Hepatocyte (in vitro differentiated cells): ENCODE data around the gene GNB3. TPM values are rescaled to one million over a fixed set of nuclear protein-coding genes. Genes with fewer than 3 reads are reported as not detected.

ENCODE experiments used
- DNase-seq: peaks from one replicate; pipeline ENCODE4 v3.0.0-alpha.2; 2016; ENCODE audit warnings: low spot score
- H2AFZ ChIP-seq: fragments of 200-600 bp; sonication (generic); 2 replicates; pipeline ENCODE4 v1.6.0; 2016; ENCODE audit warnings: antibody characterized with exemption, mild to moderate bottlenecking
- H3K27ac ChIP-seq: fragments of 200-600 bp; sonication (generic); 2 replicates; pipeline ENCODE4 v1.5.1; 2016; ENCODE audit warnings: mild to moderate bottlenecking
- H3K27me3 ChIP-seq: fragments of 200-600 bp; sonication (generic); 2 replicates; pipeline ENCODE4 v1.6.1; 2016
- H3K36me3 ChIP-seq: fragments of 200-600 bp; sonication (generic); replicated peaks from 2 replicates; pipeline ENCODE4 v1.5.1; 2016; ENCODE audit warnings: low read depth; ENCODE audit not compliant: insufficient read depth
- H3K4me1 ChIP-seq: fragments of 200-600 bp; sonication (generic); 2 replicates; pipeline ENCODE4 v1.5.1; 2016; ENCODE audit warnings: mild to moderate bottlenecking, moderate library complexity; ENCODE audit not compliant: insufficient read depth
- H3K4me2 ChIP-seq: fragments of 200-600 bp; sonication (generic); 2 replicates; pipeline ENCODE4 v1.6.0; 2016
- H3K4me3 ChIP-seq: fragments of 200-600 bp; sonication (generic); 2 replicates; pipeline ENCODE4 v1.5.1; 2016; ENCODE audit warnings: mild to moderate bottlenecking
- H3K79me2 ChIP-seq: fragments of 200-600 bp; sonication (generic); 2 replicates; pipeline ENCODE4 v1.6.0; 2017; ENCODE audit warnings: mild to moderate bottlenecking
- H3K9me2 ChIP-seq: fragments of 200-600 bp; sonication (generic); replicated peaks from 2 replicates; pipeline ENCODE4 v1.6.0; 2017; ENCODE audit warnings: mild to moderate bottlenecking; ENCODE audit not compliant: insufficient read depth
- H3K9me3 ChIP-seq: fragments of 200-600 bp; sonication (generic); 2 replicates; pipeline ENCODE4 v1.5.1; 2016; ENCODE audit warnings: low read depth, mild to moderate bottlenecking
- H4K20me1 ChIP-seq: fragments of 200-600 bp; sonication (generic); 2 replicates; pipeline ENCODE4 v1.6.0; 2016; ENCODE audit warnings: mild to moderate bottlenecking; ENCODE audit not compliant: insufficient read depth, poor library complexity, severe bottlenecking
- CTCF ChIP-seq: fragments of 200-600 bp; sonication (generic); IDR thresholded peaks from 2 replicates; pipeline ENCODE4 v1.5.1; 2016; ENCODE audit warnings: antibody characterized with exemption, mild to moderate bottlenecking; ENCODE audit not compliant: poor library complexity
- EZH2 ChIP-seq: fragments of 200-600 bp; sonication (generic); IDR thresholded peaks from 2 replicates; pipeline ENCODE4 v1.6.1; 2016; ENCODE audit warnings: antibody characterized with exemption, mild to moderate bottlenecking, borderline replicate concordance
- EZH2phosphoT487 ChIP-seq: fragments of 200-600 bp; sonication (generic); IDR thresholded peaks from one replicate; pipeline ENCODE4 v1.6.1; 2018; ENCODE audit warnings: antibody characterized with exemption, mild to moderate bottlenecking, low read depth, moderate library complexity; ENCODE audit not compliant: unreplicated experiment, severe bottlenecking
- WGBS: methylation state at CpG from one replicate; pipeline ENCODE4 v1.1.6; 2016; ENCODE audit warnings: low lambda C conversion rate; ENCODE audit errors: missing lambda C conversion rate; 5-methylcytosine and 5-hydroxymethylcytosine counted together
- polyA plus RNA-seq: library from polyadenylated mRNA; unstranded; fragments of >200 nt; fragmentation: Nextera tagmentation; extraction: Ambion mirVana; gene quantifications from 2 replicates; pipeline ENCODE4 v1.2.1, GENCODE V29; 2016
- total RNA-seq: library from RNA; depleted of rRNA; stranded (reverse); fragments of >200 nt; gene quantifications from 2 replicates; pipeline ENCODE4 v1.2.3, GENCODE V29; 2014

Gene GNB3
- total and polyA plus RNA-seq, 2 experiments from 2014 or later: 2.6 to 10.2 TPM

- Histone ChIP-seq H2AFZ (no peak overlapping the region), H3K4me2 (no peak overlapping the region), H3K4me3 (no peak overlapping the region), H3K79me2 (no peaks in the 10 kb centered on the region), H4K20me1 (no peaks in the 10 kb centered on the region), H3K36me3 (no peaks in the 10 kb centered on the region), H3K4me1 (peaks cover 2% of the 10 kb centered on the region), H3K9me2 (no peaks in the 10 kb centered on the region), H3K27ac (no peak overlapping the region), H3K9me3 (no peaks in the 10 kb centered on the region), H3K27me3 (no peaks in the 10 kb centered on the region)
- no peak for DNase-seq
- TF ChIP-seq CTCF (no peak), EZH2 (no peak), EZH2phosphoT487 (no peak)
- over 99% methylated on average over 12 of the region's 17 CpGs for WGBS
Measured at GRCh38 chr12:6845395-6845794, 4.7 kb downstream of the GNB3 start.

- peaks cover 5% of the 10 kb centered on the region for H3K4me1 ChIP-seq
- DNase-seq: no peak
- no peak for TF ChIP-seq EZH2phosphoT487
- TF ChIP-seq EZH2: no peak
- TF ChIP-seq CTCF: no peak
- H3K4me3 ChIP-seq: no peak overlapping the region
- H3K9me3 ChIP-seq: no peaks in the 10 kb centered on the region
- H3K27me3 ChIP-seq: no peaks in the 10 kb centered on the region
- no peak overlapping the region for H3K4me2 ChIP-seq
- 89% methylated on average over 7 of the region's 7 CpGs for WGBS
- H2AFZ ChIP-seq: no peak overlapping the region
- no peaks in the 10 kb centered on the region for H4K20me1 ChIP-seq
- no peaks in the 10 kb centered on the region for H3K36me3 ChIP-seq
- no peak overlapping the region for H3K27ac ChIP-seq
- H3K9me2 ChIP-seq: no peaks in the 10 kb centered on the region
- no peaks in the 10 kb centered on the region for H3K79me2 ChIP-seq
Measured at GRCh38 chr12:6846316-6846869, 5.7 kb downstream of the GNB3 start.

- Histone ChIP-seq H2AFZ (no peak overlapping the region), H4K20me1 (no peaks in the 10 kb centered on the region), H3K36me3 (no peaks in the 10 kb centered on the region), H3K4me1 (peaks cover 5% of the 10 kb centered on the region), H3K9me3 (no peaks in the 10 kb centered on the region), H3K4me3 (no peak overlapping the region), H3K27me3 (no peaks in the 10 kb centered on the region), H3K27ac (no peak overlapping the region), H3K79me2 (no peaks in the 10 kb centered on the region), H3K9me2 (no peaks in the 10 kb centered on the region), H3K4me2 (no peak overlapping the region)
- DNase-seq: no peak
- no peak for TF ChIP-seq EZH2
- TF ChIP-seq EZH2phosphoT487: no peak
- no peak for TF ChIP-seq CTCF
- WGBS: 88% methylated on average over 2 of the region's 2 CpGs
Measured at GRCh38 chr12:6847676-6848075, 7.0 kb downstream of the GNB3 start.

- no peak overlapping the region for H3K4me2 ChIP-seq
- H3K27ac ChIP-seq: no peak overlapping the region
- H3K27me3 ChIP-seq: no peaks in the 10 kb centered on the region
- 95% methylated on average over 2 of the region's 2 CpGs for WGBS
- H3K9me3 ChIP-seq: no peaks in the 10 kb centered on the region
- DNase-seq: no peak
- no peaks in the 10 kb centered on the region for H4K20me1 ChIP-seq
- H3K4me1 ChIP-seq: peaks cover 13% of the 10 kb centered on the region
- H3K79me2 ChIP-seq: peaks cover 13% of the 10 kb centered on the region
- no peak overlapping the region for H2AFZ ChIP-seq
- H3K4me3 ChIP-seq: no peak overlapping the region
- no peak for TF ChIP-seq EZH2
- TF ChIP-seq CTCF: no peak
- TF ChIP-seq EZH2phosphoT487: no peak
- H3K9me2 ChIP-seq: no peaks in the 10 kb centered on the region
- H3K36me3 ChIP-seq: no peaks in the 10 kb centered on the region
Measured at GRCh38 chr12:6849427-6849826, 8.7 kb downstream of the GNB3 start.
